PC-3 (cell line): Measurements from ENCODE around the gene USP22. TPM values are rescaled to one million over a fixed set of nuclear protein-coding genes. Genes with fewer than 3 reads are reported as not detected.

Source experiments
- ATAC-seq: fragments of 200-7000 bp; cut with Tn5 transposase; 2 replicates; pipeline ENCODE4 v1.9.1; 2020; ENCODE audit warnings: mild to moderate bottlenecking, moderate library complexity
- BruUV-seq: library from RNA; stranded (reverse); fragments of 400-500 nt; replicated peaks from 2 replicates; lab custom pipeline; 2021; lab: Mats Ljungman, UMichigan
- CTCF ChIA-PET: fragments of 300-600 bp; sonication (Branson Sonifier 250); formaldehyde crosslinking; loops from one replicate; lab custom pipeline; 2022; ENCODE audit warnings: antibody characterized with exemption; lab: Charles Lee
- POLR2A ChIA-PET: fragments of 300-600 bp; sonication (Branson Sonifier 250); formaldehyde crosslinking; loops from one replicate; lab custom pipeline; 2022; ENCODE audit warnings: antibody characterized with exemption; ENCODE audit not compliant: unreplicated experiment; lab: Charles Lee
- DNase-seq: peaks from one replicate; pipeline ENCODE4 v3.0.0-alpha.2; 2015
- H2AFZ ChIP-seq: fragments of 300-600 bp; sonication (generic); 2 replicates; pipeline ENCODE4 v1.6.0; 2016; ENCODE audit warnings: antibody characterized with exemption, low read length
- H3F3A ChIP-seq: fragments of 300-600 bp; sonication (generic); one replicate; pipeline ENCODE4 v1.6.0; 2017; ENCODE audit warnings: antibody characterized with exemption, low read length, control low read depth, mild to moderate bottlenecking; ENCODE audit not compliant: unreplicated experiment
- H3K27ac ChIP-seq: fragments of 300-600 bp; sonication (generic); 2 replicates; pipeline ENCODE4 v1.5.1; 2016; ENCODE audit warnings: mild to moderate bottlenecking, low read length
- H3K27me3 ChIP-seq: fragments of 300-600 bp; sonication (generic); 2 replicates; pipeline ENCODE4 v1.6.1; 2016; ENCODE audit warnings: low read length, mixed read lengths
- H3K36me3 ChIP-seq: fragments of 300-600 bp; sonication (generic); 2 replicates; pipeline ENCODE4 v1.6.1; 2016; ENCODE audit warnings: low read depth, mixed run types, low read length, mixed read lengths
- H3K4me1 ChIP-seq: fragments of 300-600 bp; sonication (generic); 2 replicates; pipeline ENCODE4 v1.5.1; 2016; ENCODE audit warnings: low read length; ENCODE audit not compliant: insufficient read depth
- H3K4me2 ChIP-seq: fragments of 300-600 bp; sonication (generic); 2 replicates; pipeline ENCODE4 v1.6.0; 2016; ENCODE audit warnings: low read length
- H3K4me3 ChIP-seq: fragments of 300-600 bp; sonication (generic); 2 replicates; pipeline ENCODE4 v1.5.1; 2016; ENCODE audit warnings: mild to moderate bottlenecking, low read length, mixed read lengths
- H3K79me2 ChIP-seq: fragments of 300-600 bp; sonication (generic); 2 replicates; pipeline ENCODE4 v1.6.1; 2017; ENCODE audit warnings: low read length, mixed read lengths
- H3K9ac ChIP-seq: fragments of 300-600 bp; sonication (generic); 2 replicates; pipeline ENCODE4 v1.6.0; 2016; ENCODE audit warnings: mild to moderate bottlenecking, low read length
- H3K9me2 ChIP-seq: fragments of 300-600 bp; sonication (generic); replicated peaks from 2 replicates; pipeline ENCODE4 v1.6.1; 2016; ENCODE audit warnings: mixed run types, low read length, mixed read lengths
- H3K9me3 ChIP-seq: fragments of 300-600 bp; sonication (generic); 2 replicates; pipeline ENCODE4 v1.6.1; 2016; ENCODE audit warnings: low read length, mixed read lengths
- H4K20me1 ChIP-seq: fragments of 300-600 bp; sonication (generic); 2 replicates; pipeline ENCODE4 v1.6.1; 2016; ENCODE audit warnings: low read length, mixed read lengths
- EZH2 ChIP-seq: fragments of 300-600 bp; sonication (generic); IDR thresholded peaks from one replicate; pipeline ENCODE4 v1.6.1; 2017; ENCODE audit warnings: antibody characterized with exemption, mild to moderate bottlenecking, low read length; ENCODE audit not compliant: unreplicated experiment
- EZH2phosphoT487 ChIP-seq: fragments of 300-600 bp; sonication (generic); IDR thresholded peaks from 2 replicates; pipeline ENCODE4 v1.6.1; 2018; ENCODE audit warnings: mild to moderate bottlenecking, antibody characterized with exemption, low read length, borderline replicate concordance
- intact Hi-C: fragments of 100-400 bp; cut with micrococcal nuclease; formaldehyde crosslinking; loops from 2 replicates; pipeline ENCODE4 v1.9.0; 2023
- total RNA-seq: library from RNA; depleted of rRNA; stranded (reverse); fragments of >200 nt; gene quantifications from 2 replicates; pipeline ENCODE4 v1.2.3, GENCODE V29; 2014; rRNA removed
- TF ChIP-seq, protein P1 (sequence below): fragments of 300-600 bp; sonication (generic); conservative IDR thresholded peaks from 2 replicates; pipeline ENCODE4 v1.5.1; 2017; ENCODE audit warnings: antibody characterized with exemption, low read depth, mild to moderate bottlenecking, low read length

The USP22 gene
- total RNA-seq, 1 experiment from 2014 or later: 188 TPM

DNA sequence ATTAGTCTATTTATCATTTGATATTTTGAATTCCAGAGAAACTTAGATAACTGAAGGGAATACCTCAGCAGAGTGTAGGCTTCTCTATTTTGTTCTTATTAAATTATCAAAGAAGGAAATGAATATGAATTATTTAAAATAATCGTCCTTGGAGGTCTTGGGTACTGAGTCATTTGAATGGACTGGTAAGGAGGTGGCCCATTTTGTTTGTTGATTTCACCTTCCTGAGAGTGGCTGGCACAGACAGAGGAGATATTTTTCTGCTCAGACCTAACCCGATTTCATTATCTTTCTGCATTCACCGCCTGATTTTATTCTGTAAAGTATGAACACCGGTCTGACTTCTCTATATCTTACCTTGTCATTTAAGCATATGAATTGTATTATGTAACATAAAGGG lies 88.0 kb downstream of the USP22 start:
- Histone ChIP-seq H3K9ac (peak overlapping the region; percentile 14; the same call in 1 of the 2 replicates), H3K27me3 (no peaks in the 10 kb centered on the region), H3K27ac (peak overlapping the region; percentile 59), H3K4me2 (peak overlapping the region; percentile 61), H3F3A (no peaks in the 10 kb centered on the region), H4K20me1 (no peaks in the 10 kb centered on the region), H3K4me3 (no peak overlapping the region), H3K9me3 (no peaks in the 10 kb centered on the region), H3K9me2 (no peaks in the 10 kb centered on the region), H3K36me3 (no peaks in the 10 kb centered on the region), H3K79me2 (no peaks in the 10 kb centered on the region), H3K4me1 (peaks cover 32% of the 10 kb centered on the region), H2AFZ (no peak overlapping the region)
- CTCF ChIA-PET: no interaction called here
- no TSS peak for BruUV-seq
- no peak; the same call in 1 of the 2 replicates for ATAC-seq
- intact Hi-C loops: no loop called here
- POLR2A ChIA-PET: no interaction called here
- no peak for TF ChIP-seq EZH2
- no peak for TF ChIP-seq EZH2phosphoT487
- TF ChIP-seq, protein P1, sequence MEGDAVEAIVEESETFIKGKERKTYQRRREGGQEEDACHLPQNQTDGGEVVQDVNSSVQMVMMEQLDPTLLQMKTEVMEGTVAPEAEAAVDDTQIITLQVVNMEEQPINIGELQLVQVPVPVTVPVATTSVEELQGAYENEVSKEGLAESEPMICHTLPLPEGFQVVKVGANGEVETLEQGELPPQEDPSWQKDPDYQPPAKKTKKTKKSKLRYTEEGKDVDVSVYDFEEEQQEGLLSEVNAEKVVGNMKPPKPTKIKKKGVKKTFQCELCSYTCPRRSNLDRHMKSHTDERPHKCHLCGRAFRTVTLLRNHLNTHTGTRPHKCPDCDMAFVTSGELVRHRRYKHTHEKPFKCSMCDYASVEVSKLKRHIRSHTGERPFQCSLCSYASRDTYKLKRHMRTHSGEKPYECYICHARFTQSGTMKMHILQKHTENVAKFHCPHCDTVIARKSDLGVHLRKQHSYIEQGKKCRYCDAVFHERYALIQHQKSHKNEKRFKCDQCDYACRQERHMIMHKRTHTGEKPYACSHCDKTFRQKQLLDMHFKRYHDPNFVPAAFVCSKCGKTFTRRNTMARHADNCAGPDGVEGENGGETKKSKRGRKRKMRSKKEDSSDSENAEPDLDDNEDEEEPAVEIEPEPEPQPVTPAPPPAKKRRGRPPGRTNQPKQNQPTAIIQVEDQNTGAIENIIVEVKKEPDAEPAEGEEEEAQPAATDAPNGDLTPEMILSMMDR: no peak
- DNase-seq: peak; percentile 7

DNA sequence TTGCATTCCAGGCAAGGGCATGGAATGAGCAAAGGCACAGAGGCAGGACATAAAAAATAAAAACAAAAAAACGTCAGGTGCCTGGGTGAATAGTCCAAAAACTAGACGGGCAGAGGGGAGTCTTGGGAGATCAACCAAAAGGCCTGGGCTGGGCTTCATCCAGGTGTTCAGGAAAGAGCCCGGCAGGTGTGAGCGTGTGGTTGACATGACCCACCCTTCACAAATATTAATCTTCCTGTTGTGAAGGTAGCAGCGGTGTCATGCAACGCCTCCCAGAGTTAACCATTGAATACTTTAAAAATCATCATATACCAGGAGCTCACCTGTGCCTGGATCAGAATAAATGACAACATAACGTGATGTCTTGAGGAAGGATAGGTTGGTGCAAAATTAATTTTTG lies 90.6 kb downstream of the USP22 start:
- ChIA-PET CTCF (no interaction called here), POLR2A (no interaction called here)
- peak; percentile 64 for ATAC-seq
- Histone ChIP-seq H3K27me3 (no peaks in the 10 kb centered on the region), H3K4me2 (peak overlapping the region; percentile 31; the same call in 1 of the 2 replicates), H3K36me3 (no peaks in the 10 kb centered on the region), H3K9me2 (no peaks in the 10 kb centered on the region), H3K79me2 (no peaks in the 10 kb centered on the region), H2AFZ (no peak overlapping the region), H3K27ac (peak overlapping the region; percentile 22; the same call in 1 of the 2 replicates), H3F3A (no peaks in the 10 kb centered on the region), H3K4me1 (peaks cover 32% of the 10 kb centered on the region), H3K9me3 (no peaks in the 10 kb centered on the region), H3K9ac (no peak overlapping the region), H3K4me3 (no peak overlapping the region), H4K20me1 (no peaks in the 10 kb centered on the region)
- DNase-seq: peak; percentile 66
- intact Hi-C loops: no loop called here
- TF ChIP-seq EZH2phosphoT487 (no peak), EZH2 (no peak)
- TF ChIP-seq, protein P1: no peak
- no TSS peak for BruUV-seq

Other genes starting within 250 kb of the USP22 start
- 29.5 and 38.4 TPM in 2 replicates for gene DHRS7B, start 84.0 kb upstream of the USP22 start, total RNA-seq
- 58.1 and 70.8 TPM in 2 replicates for gene TMEM11, start 171.2 kb upstream of the USP22 start, total RNA-seq
- 0.69 and 0.73 TPM in 2 replicates for gene NATD1, start 210.4 kb upstream of the USP22 start, total RNA-seq
- 54.0 and 75.2 TPM in 2 replicates for gene MAP2K3, start 241.7 kb upstream of the USP22 start, total RNA-seq